ENCODE measurements around the gene SORCS1. TPM values are rescaled to one million over a fixed set of nuclear protein-coding genes. Genes with fewer than 3 reads are reported as not detected.

Gene SORCS1
- total and polyA plus RNA-seq, 2 of the 13 experiments (the other 11 are each of a cell fraction or from before 2014, with no cell fraction given): not detected

GRCh38 chr10:106775127-106775526, 389.4 kb downstream of the SORCS1 start (continued):
- TF ChIP-seq SIN3A (IDR thresholded peaks at IDR 0.05; ENCODE audit: borderline replicate concordance, low read depth, low read length) (no peak), TOE1 (CRISPR knock-in tag; IDR thresholded peaks at IDR 0.05) (no peak), BORCS8-MEF2B (CRISPR knock-in tag; IDR thresholded peaks at IDR 0.05) (no peak), ELF1 (CRISPR knock-in tag; IDR thresholded peaks at IDR 0.05) (no peak), ZNF549 (CRISPR knock-in tag; IDR thresholded peaks at IDR 0.05) (no peak), ZNF264 (CRISPR knock-in tag; IDR thresholded peaks at IDR 0.05) (no peak)

GRCh38 chr10:106772957-106773356, 391.5 kb downstream of the SORCS1 start:
- Histone ChIP-seq H3K9ac (ENCODE audit: insufficient read depth, low read depth, low read length) (no peak overlapping the region), H3K4me2 (ENCODE audit: low read depth, low read length) (no peak overlapping the region), H3K4me3 (replicated peaks in 1 of 3; ENCODE audit: insufficient read depth in 1 of 3, low read depth in 2 of 3, low read length in 3 of 3) (no peak overlapping the region), H2AFZ (ENCODE audit: low read length) (no peak overlapping the region), H3K4me1 (ENCODE audit: insufficient read depth, low read length) (no peaks in the 10 kb centered on the region), H3K27me3 (ENCODE audit: control insufficient read depth in 1 of 2, insufficient read depth in 2 of 2, low read length in 2 of 2) (no peaks in the 10 kb centered on the region), H3K27ac (ENCODE audit: extremely low read length, insufficient read depth, low read length) (no peak overlapping the region), H3K9me3 (ENCODE audit: low read length) (no peaks in the 10 kb centered on the region), H3K36me3 (replicated peaks in 1 of 2; ENCODE audit: control insufficient read depth in 1 of 2, insufficient read depth in 2 of 2, low read length in 2 of 2) (no peaks in the 10 kb centered on the region), H3K79me2 (ENCODE audit: insufficient read depth, low read length) (no peaks in the 10 kb centered on the region), H4K20me1 (ENCODE audit: insufficient read depth, low read length) (no peaks in the 10 kb centered on the region)
- no peak for ATAC-seq
- 2% methylated on average over 2 of the region's 2 CpGs for WGBS (ENCODE audit: low lambda C conversion rate)
- DNase-seq (ENCODE audit: low spot score): no peak
- no TSS peak for BruUV-seq (replicated peaks)
- FAIRE-seq: no peak
- in situ Hi-C loops (cut with HindIII; ENCODE audit: extremely low pct_ligation_motif_present, low pct_unique_long_range_greater_than_20kb): no loop called here
- ChIA-PET CTCF (ENCODE audit: low intra/inter-chr PET ratio, low total read pairs) (no interaction called here), POLR2A (no interaction called here)
- intact Hi-C loops (cut with micrococcal nuclease; ENCODE audit: unreplicated experiment): no loop called here
- no peak for TF ChIP-seq LCORL (IDR thresholded peaks at IDR 0.05)
- no peak for TF ChIP-seq LCORL (CRISPR knock-in tag; IDR thresholded peaks at IDR 0.05)
- TF ChIP-seq AKNA (CRISPR knock-in tag; IDR thresholded peaks at IDR 0.05; ENCODE audit: borderline replicate concordance): no peak
- no peak for TF ChIP-seq PAWR (CRISPR knock-in tag; IDR thresholded peaks at IDR 0.05; ENCODE audit: borderline replicate concordance)
- TF ChIP-seq MIXL1 (CRISPR knock-in tag; IDR thresholded peaks at IDR 0.05): no peak
- no peak for TF ChIP-seq SRSF1 (optimal IDR thresholded peaks at IDR 0.05; ENCODE audit: low read depth, low read length)
- TF ChIP-seq ISX (CRISPR knock-in tag; conservative IDR thresholded peaks at IDR 0.05): no peak
- no peak for TF ChIP-seq ZNF878 (CRISPR knock-in tag; IDR thresholded peaks at IDR 0.05)
- no peak for TF ChIP-seq IKZF1 (IDR thresholded peaks at IDR 0.05)
- TF ChIP-seq ZNF740 (CRISPR knock-in tag; IDR thresholded peaks at IDR 0.05): no peak
- no peak for TF ChIP-seq SOX6 (IDR thresholded peaks at IDR 0.05)
- TF ChIP-seq SOX6 (CRISPR knock-in tag; IDR thresholded peaks at IDR 0.05): no peak
- no peak for TF ChIP-seq ZNF576 (CRISPR knock-in tag; IDR thresholded peaks at IDR 0.05)

Data from HepG2 (cell line).